NCI-H2107 (cell line): ENCODE measurements around the gene SDK2.
"Not testable (repeated sequence)": the region's sequence is repeated elsewhere in the genome, so short reads cannot be mapped to it uniquely, and the experiment has no call there.

Source experiments
- DNase-seq: peaks from one replicate; lab custom pipeline; 2025; lab: John Stamatoyannopoulos, UW

Gene SDK2

GRCh38 chr17:73323409-73324159, 320.7 kb downstream of the SDK2 start:
- DNase-seq, result no peak

GRCh38 chr17:73320601-73321264, 323.5 kb downstream of the SDK2 start:
- DNase-seq, result no peak

- no peak for DNase-seq
These were observed 324.5 kb downstream of the SDK2 start for GRCh38 chr17:73319766-73320165.

GRCh38 chr17:73318836-73319235, 325.4 kb downstream of the SDK2 start:
- no peak for DNase-seq

- no peak for DNase-seq
These were observed 325.8 kb downstream of the SDK2 start for GRCh38 chr17:73318427-73318813.

- no peak for DNase-seq
These were observed 326.5 kb downstream of the SDK2 start for GRCh38 chr17:73317513-73318426.

GRCh38 chr17:73316919-73317505, 327.2 kb downstream of the SDK2 start:
- no peak for DNase-seq

GRCh38 chr17:73315471-73315870, 328.8 kb downstream of the SDK2 start:
- DNase-seq, result no peak

GRCh38 chr17:73313526-73314127, 330.6 kb downstream of the SDK2 start:
- no peak for DNase-seq

GRCh38 chr17:73312887-73313286, 331.4 kb downstream of the SDK2 start:
- not testable (repeated sequence) for DNase-seq

- peak; percentile 87 for DNase-seq
These were observed 332.2 kb downstream of the SDK2 start, which contains the start of gene CDC42EP4 for GRCh38 chr17:73311781-73312641. CDC42EP4 (minus strand) TSS chr17:73312001; CDS start chr17:73286500, 25,501 bp downstream.

GRCh38 chr17:73311428-73311780, 332.8 kb downstream of the SDK2 start:
- no peak for DNase-seq

GRCh38 chr17:73309727-73310596, 334.3 kb downstream of the SDK2 start:
- DNase-seq, result no peak

- not testable (repeated sequence) for DNase-seq
These were observed 335.3 kb downstream of the SDK2 start for GRCh38 chr17:73308959-73309358.

GRCh38 chr17:73308017-73308823, 336.0 kb downstream of the SDK2 start:
- no peak for DNase-seq

- DNase-seq, result no peak
These were observed 337.1 kb downstream of the SDK2 start for GRCh38 chr17:73307130-73307529.

- DNase-seq, result no peak
These were observed 338.1 kb downstream of the SDK2 start for GRCh38 chr17:73305845-73306836.
